HCT116 (cell line): Measurements from ENCODE around the gene ACAP3. TPM values are rescaled to one million over a fixed set of nuclear protein-coding genes. Genes with fewer than 3 reads are reported as not detected.

ENCODE experiments used
- ATAC-seq: fragments of 200-7000 bp; cut with Tn5 transposase; 2 replicates; pipeline ENCODE4 v1.9.1; 2020; ENCODE audit warnings: mild to moderate bottlenecking, moderate library complexity
- BruUV-seq: library from RNA; stranded (reverse); fragments of 400-500 nt; replicated peaks from 2 replicates; lab custom pipeline; 2021; lab: Mats Ljungman, UMichigan
- CTCF ChIA-PET: fragments of 300-600 bp; sonication (Branson Sonifier 250); formaldehyde crosslinking; loops from one replicate; lab custom pipeline; 2021; ENCODE audit warnings: antibody characterized with exemption; lab: Charles Lee
- POLR2A ChIA-PET: fragments of 300-600, 350-600 bp; sonication (Branson Sonifier 250); formaldehyde crosslinking; loops from one replicate; lab custom pipeline; 2021; ENCODE audit warnings: antibody characterized with exemption; lab: Charles Lee
- RAD21 ChIA-PET, 2 experiments: fragments of 300-600 bp; sonication (Branson Sonifier 250); formaldehyde crosslinking; loops; one replicate each; lab custom pipeline; 2023; ENCODE audit warnings: low total read pairs in 2 of 2; ENCODE audit not compliant: uncharacterized antibody in 2 of 2, unreplicated experiment in 2 of 2, low non-redundant PET in 1 of 2; lab: Charles Lee
- DNase-seq: peaks from one replicate; pipeline ENCODE4 v3.0.0-alpha.2; 2010; ENCODE audit warnings: low read depth, low spot score
- H2AFZ ChIP-seq: fragments of 200-600 bp; shearing (Covaris generic), sonication (generic); 2 replicates; pipeline ENCODE4 v1.6.1; 2017; ENCODE audit warnings: low read depth, mixed run types, mixed read lengths, antibody characterized with exemption, low read length; ENCODE audit not compliant: poor library complexity, severe bottlenecking
- H3K27ac ChIP-seq: 2 replicates; pipeline ENCODE4 v1.5.1; 2012; ENCODE audit warnings: low read depth, low read length
- H3K27me3 ChIP-seq: fragments of 200-600 bp; sonication (generic); 2 replicates; pipeline ENCODE4 v1.6.1; 2016; ENCODE audit warnings: mixed run types, low read length, mixed read lengths; ENCODE audit not compliant: insufficient read depth
- H3K36me3 ChIP-seq, 2 experiments: fragments of 200-500 bp in 1 of 2; fragments of 200-600 bp in 1 of 2; sonication (Bioruptor generic) in 1 of 2; sonication (generic) in 1 of 2; 2 replicates each; pipeline versions ENCODE4 v1.5.1 to v1.6.1; 2014 to 2016; ENCODE audit warnings: low read length in 2 of 2, inconsistent platforms in 1 of 2, mixed read lengths in 1 of 2, mixed run types in 1 of 2; ENCODE audit not compliant: insufficient read depth in 2 of 2, control insufficient read depth in 1 of 2
- H3K4me1 ChIP-seq, 2 experiments: fragments of 200-600 bp in 1 of 2; sonication (generic) in 1 of 2; 2 replicates each; pipeline versions ENCODE4 v1.5.1 to v1.6.1; 2012 to 2017; ENCODE audit warnings: low read length in 2 of 2, inconsistent platforms in 1 of 2, mild to moderate bottlenecking in 1 of 2, mixed read lengths in 1 of 2, mixed run types in 1 of 2, moderate library complexity in 1 of 2; ENCODE audit not compliant: insufficient read depth in 2 of 2, control insufficient read depth in 1 of 2
- H3K4me2 ChIP-seq: fragments of 200-600 bp; sonication (generic); 2 replicates; pipeline ENCODE4 v1.6.1; 2017; ENCODE audit warnings: mixed run types, low read length, mixed read lengths
- H3K4me3 ChIP-seq, 2 experiments: fragments of 200-600 bp in 1 of 2; sonication (generic) in 1 of 2; replicated peaks in 1 of 2; 2 replicates each; pipeline ENCODE4 v1.5.1; 2011 to 2016; ENCODE audit warnings: low read length in 2 of 2, control low read depth in 1 of 2, low read depth in 1 of 2, mild to moderate bottlenecking in 1 of 2, mixed read lengths in 1 of 2, mixed run types in 1 of 2
- H3K79me2 ChIP-seq: fragments of 200-600 bp; sonication (generic); 2 replicates; pipeline ENCODE4 v1.6.1; 2017; ENCODE audit warnings: mild to moderate bottlenecking, mixed run types, low read length, moderate library complexity, mixed read lengths; ENCODE audit not compliant: insufficient read depth
- H3K9ac ChIP-seq: fragments of 200-600 bp; sonication (generic); 2 replicates; pipeline ENCODE4 v1.6.1; 2016; ENCODE audit warnings: low read length, mixed read lengths
- H3K9me2 ChIP-seq: fragments of 200-600 bp; sonication (generic), shearing (Covaris generic); 2 replicates; pipeline ENCODE4 v1.6.1; 2017; ENCODE audit warnings: mixed run types, mild to moderate bottlenecking, moderate library complexity; ENCODE audit not compliant: insufficient read depth
- H3K9me3 ChIP-seq, 2 experiments: fragments of 200-500 bp in 1 of 2; fragments of 200-600 bp in 1 of 2; sonication (Bioruptor generic) in 1 of 2; sonication (generic) in 1 of 2; 2 replicates each; pipeline ENCODE4 v1.6.1; 2014 to 2017; ENCODE audit warnings: low read length in 2 of 2, mixed read lengths in 2 of 2, inconsistent platforms in 1 of 2, low read depth in 1 of 2, mild to moderate bottlenecking in 1 of 2, mixed run types in 1 of 2, moderate library complexity in 1 of 2; ENCODE audit not compliant: control insufficient read depth in 1 of 2, insufficient read depth in 1 of 2
- H4K20me1 ChIP-seq: fragments of 200-600 bp; sonication (generic), shearing (Covaris generic); 2 replicates; pipeline ENCODE4 v1.6.1; 2017; ENCODE audit warnings: mixed run types, mild to moderate bottlenecking, moderate library complexity; ENCODE audit not compliant: insufficient read depth
- ATF3 ChIP-seq: IDR thresholded peaks from 2 replicates; pipeline ENCODE4 v1.6.1; 2012
- CBX3 ChIP-seq: IDR thresholded peaks from 2 replicates; pipeline ENCODE4 v1.6.1; 2012; ENCODE audit warnings: low read depth
- CTCF ChIP-seq, 3 experiments: fragments of 200-600 bp in 1 of 3; sonication (generic) in 1 of 3; IDR thresholded peaks in 2 of 3; conservative IDR thresholded peaks in 1 of 3; 2 replicates each; pipeline ENCODE4 v1.5.1; 2012 to 2017; ENCODE audit warnings: low read depth in 2 of 3, low read length in 2 of 3, antibody characterized with exemption in 1 of 3, borderline replicate concordance in 1 of 3, control low read depth in 1 of 3, mild to moderate bottlenecking in 1 of 3, mixed read lengths in 1 of 3, mixed run types in 1 of 3, moderate library complexity in 1 of 3; ENCODE audit not compliant: insufficient read depth in 1 of 3
- EZH2phosphoT487 ChIP-seq: fragments of 200-600 bp; IDR thresholded peaks from 2 replicates; pipeline ENCODE4 v1.6.1; 2018; ENCODE audit warnings: antibody characterized with exemption, borderline replicate concordance
- MAX ChIP-seq: IDR thresholded peaks from 2 replicates; pipeline ENCODE4 v1.6.1; 2012
- POLR2A ChIP-seq: IDR thresholded peaks from 2 replicates; pipeline ENCODE4 v1.7.0; 2011; ENCODE audit warnings: borderline replicate concordance; ENCODE audit not compliant: insufficient read depth, insufficient read length; ENCODE audit errors: extremely low read depth
- POLR2AphosphoS5 ChIP-seq: IDR thresholded peaks from 2 replicates; pipeline ENCODE4 v1.6.1; 2011; ENCODE audit warnings: mild to moderate bottlenecking, low read depth, low read length, moderate library complexity
- REST ChIP-seq: IDR thresholded peaks from 2 replicates; pipeline ENCODE4 v1.6.1; 2012; ENCODE audit warnings: low read depth
- SIN3A ChIP-seq: IDR thresholded peaks from 2 replicates; pipeline ENCODE4 v1.6.1; 2012; ENCODE audit warnings: low read depth
- SP1 ChIP-seq: IDR thresholded peaks from 2 replicates; pipeline ENCODE4 v1.6.1; 2012; ENCODE audit warnings: low read depth
- SRF ChIP-seq: IDR thresholded peaks from 2 replicates; pipeline ENCODE4 v1.6.1; 2012; ENCODE audit warnings: low read depth
- TCF7L2 ChIP-seq: IDR thresholded peaks from 2 replicates; pipeline ENCODE4 v1.7.0; 2011; ENCODE audit warnings: borderline replicate concordance, inconsistent platforms; ENCODE audit not compliant: insufficient read depth, insufficient read length; ENCODE audit errors: extremely low read depth
- ZFX ChIP-seq: fragments of 450-650 bp; IDR thresholded peaks from 2 replicates; pipeline ENCODE4 v1.6.1; 2017
- ZNF274 ChIP-seq: fragments of 200-500 bp; sonication (Bioruptor generic); IDR thresholded peaks from 2 replicates; pipeline ENCODE4 v1.6.1; 2014; ENCODE audit warnings: mild to moderate bottlenecking, low read depth, low read length, inconsistent platforms
- intact Hi-C: fragments of 100-400 bp; cut with micrococcal nuclease; formaldehyde crosslinking; loops from 2 replicates; pipeline ENCODE4 v1.10.0; 2022
- total RNA-seq: library from RNA; stranded (reverse); gene quantifications from one replicate; pipeline ENCODE4 v1.2.1, GENCODE V29; 2021; ENCODE audit not compliant: unreplicated experiment

The ACAP3 gene
- total RNA-seq, 1 experiment from 2014 or later = 38.8 TPM

- no peak overlapping the region for H3K4me3 ChIP-seq
- peaks cover 7 to 35% of the 10 kb centered on the region in 2 experiments; a peak in 3 of 4 replicates for H3K36me3 ChIP-seq
- ChIA-PET RAD21 (no interaction called here), POLR2A (no interaction called here), CTCF (no interaction called here)
- TF ChIP-seq POLR2A = no peak
- no peak for TF ChIP-seq SIN3A
- no peak for TF ChIP-seq POLR2AphosphoS5
- no peak for TF ChIP-seq SRF
- TF ChIP-seq TCF7L2 = no peak
- no peak for TF ChIP-seq EZH2phosphoT487
- peaks cover 36 to 66% of the 10 kb centered on the region in 2 experiments for H3K4me1 ChIP-seq
- H3K4me2 ChIP-seq = no peak overlapping the region
- BruUV-seq = no TSS peak
- peaks cover 4% of the 10 kb centered on the region; the same call in 1 of the 2 replicates for H4K20me1 ChIP-seq
- H3K27ac ChIP-seq = peak overlapping the region; percentile 100; the same call in 1 of the 2 replicates
- H3K79me2 ChIP-seq = peaks cover 70% of the 10 kb centered on the region
- no peak overlapping the region for H3K9ac ChIP-seq
- DNase-seq (no peak), ATAC-seq (no peak)
- H3K9me3 ChIP-seq = no peaks in the 10 kb centered on the region
- no peaks in the 10 kb centered on the region for H3K27me3 ChIP-seq
- H2AFZ ChIP-seq = no peak overlapping the region
- no peaks in the 10 kb centered on the region for H3K9me2 ChIP-seq
- intact Hi-C loops = loop anchor here (10.0 kb wide), 1 partner anchor 273 kb away; the partner anchor contains the start of gene MIB2
Measured at GRCh38 chr1:1342061-1342562, 34.4 kb upstream of the ACAP3 start.

- no TSS peak for BruUV-seq
- Histone ChIP-seq H4K20me1 (peaks cover 4% of the 10 kb centered on the region; the same call in 1 of the 2 replicates), H3K4me1 (peaks cover 31 to 60% of the 10 kb centered on the region in 2 experiments), H3K9ac (no peak overlapping the region), H3K9me2 (no peaks in the 10 kb centered on the region), H3K36me3 (peaks cover 7 to 40% of the 10 kb centered on the region in 2 experiments; a peak in 3 of 4 replicates), H3K79me2 (peaks cover 66% of the 10 kb centered on the region), H3K27ac (no peak overlapping the region; the same call in 1 of the 2 replicates), H3K4me3 (no peak overlapping the region), H3K4me2 (no peak overlapping the region), H3K27me3 (no peaks in the 10 kb centered on the region), H2AFZ (no peak overlapping the region), H3K9me3 (no peaks in the 10 kb centered on the region)
- ChIA-PET RAD21 (no interaction called here), CTCF (no interaction called here), POLR2A (no interaction called here)
- no peak for ATAC-seq
- no peak for DNase-seq
- intact Hi-C loops = loop anchor here (10.0 kb wide), 1 partner anchor 273 kb away; the partner anchor contains the start of gene MIB2
- TF ChIP-seq ZNF274 (no peak), CBX3 (no peak), CTCF (IDR thresholded peaks at IDR 0.05 in 2 of 3, conservative IDR thresholded peaks at IDR 0.05 in 1 of 3; ENCODE audit: borderline replicate concordance in 1 of 3, insufficient read depth in 1 of 3, low read depth in 2 of 3, low read length in 2 of 3) (no peak), SP1 (no peak), EZH2phosphoT487 (no peak), ATF3 (no peak), REST (no peak), ZFX (no peak), MAX (no peak), SRF (no peak)
Measured at GRCh38 chr1:1341549-1342021, 33.9 kb upstream of the ACAP3 start.
